GM12801 (cell line): ENCODE measurements around the gene LGALS1.

Experiments
- TF ChIP-seq, protein P1 (sequence below): IDR thresholded peaks from one replicate; pipeline ENCODE4 v1.5.1; 2011; ENCODE audit warnings: control low read depth; ENCODE audit not compliant: insufficient read length; ENCODE audit errors: extremely low read depth

Gene LGALS1

GRCh38 chr22:37659897-37660708 is 15.3 kb upstream of the LGALS1 start:
- TF ChIP-seq, protein P1, sequence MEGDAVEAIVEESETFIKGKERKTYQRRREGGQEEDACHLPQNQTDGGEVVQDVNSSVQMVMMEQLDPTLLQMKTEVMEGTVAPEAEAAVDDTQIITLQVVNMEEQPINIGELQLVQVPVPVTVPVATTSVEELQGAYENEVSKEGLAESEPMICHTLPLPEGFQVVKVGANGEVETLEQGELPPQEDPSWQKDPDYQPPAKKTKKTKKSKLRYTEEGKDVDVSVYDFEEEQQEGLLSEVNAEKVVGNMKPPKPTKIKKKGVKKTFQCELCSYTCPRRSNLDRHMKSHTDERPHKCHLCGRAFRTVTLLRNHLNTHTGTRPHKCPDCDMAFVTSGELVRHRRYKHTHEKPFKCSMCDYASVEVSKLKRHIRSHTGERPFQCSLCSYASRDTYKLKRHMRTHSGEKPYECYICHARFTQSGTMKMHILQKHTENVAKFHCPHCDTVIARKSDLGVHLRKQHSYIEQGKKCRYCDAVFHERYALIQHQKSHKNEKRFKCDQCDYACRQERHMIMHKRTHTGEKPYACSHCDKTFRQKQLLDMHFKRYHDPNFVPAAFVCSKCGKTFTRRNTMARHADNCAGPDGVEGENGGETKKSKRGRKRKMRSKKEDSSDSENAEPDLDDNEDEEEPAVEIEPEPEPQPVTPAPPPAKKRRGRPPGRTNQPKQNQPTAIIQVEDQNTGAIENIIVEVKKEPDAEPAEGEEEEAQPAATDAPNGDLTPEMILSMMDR: no peak

- TF ChIP-seq, protein P1: no peak
Observed at GRCh38 chr22:37660709-37661045, 14.8 kb upstream of the LGALS1 start.

DNA sequence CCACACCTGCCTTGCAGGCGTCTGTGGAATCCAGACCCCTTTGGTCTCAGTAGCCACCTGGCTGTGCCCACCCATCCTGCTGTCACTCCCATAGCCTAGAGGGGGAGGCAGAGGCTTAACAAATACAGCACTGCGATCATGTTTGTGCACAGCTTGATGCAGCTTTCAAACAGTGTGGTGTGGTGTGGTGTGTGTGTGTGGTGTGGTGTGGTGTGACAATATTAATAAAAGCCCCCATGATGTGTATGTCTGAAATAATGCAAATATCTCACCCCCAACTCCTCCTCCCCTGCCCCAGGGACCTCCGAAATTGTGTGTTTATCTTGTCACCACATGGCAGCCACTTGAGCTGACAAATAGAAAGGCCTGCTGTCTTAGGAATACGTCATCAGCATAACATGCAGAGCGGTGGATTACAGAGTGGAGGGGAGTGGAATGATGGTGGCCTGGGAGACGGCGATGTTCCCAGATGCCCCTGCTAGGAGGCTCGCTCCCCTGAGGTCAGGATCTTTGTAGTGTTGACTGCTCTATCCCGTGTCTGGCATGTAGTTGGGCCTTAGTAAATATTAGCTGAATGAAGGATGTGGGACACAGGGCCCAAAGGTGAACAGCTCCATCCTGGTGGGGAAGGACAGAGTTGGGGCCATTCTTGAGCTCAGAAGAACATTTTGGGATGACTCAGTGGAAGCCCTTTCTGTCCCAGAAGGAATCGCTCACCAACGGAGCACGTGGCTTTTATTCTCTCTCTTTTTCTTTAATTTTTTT is 14.1 kb upstream of the LGALS1 start:
- TF ChIP-seq, protein P1: no peak

- TF ChIP-seq, protein P1: no peak
Observed at GRCh38 chr22:37662039-37662438, 13.4 kb upstream of the LGALS1 start.

DNA sequence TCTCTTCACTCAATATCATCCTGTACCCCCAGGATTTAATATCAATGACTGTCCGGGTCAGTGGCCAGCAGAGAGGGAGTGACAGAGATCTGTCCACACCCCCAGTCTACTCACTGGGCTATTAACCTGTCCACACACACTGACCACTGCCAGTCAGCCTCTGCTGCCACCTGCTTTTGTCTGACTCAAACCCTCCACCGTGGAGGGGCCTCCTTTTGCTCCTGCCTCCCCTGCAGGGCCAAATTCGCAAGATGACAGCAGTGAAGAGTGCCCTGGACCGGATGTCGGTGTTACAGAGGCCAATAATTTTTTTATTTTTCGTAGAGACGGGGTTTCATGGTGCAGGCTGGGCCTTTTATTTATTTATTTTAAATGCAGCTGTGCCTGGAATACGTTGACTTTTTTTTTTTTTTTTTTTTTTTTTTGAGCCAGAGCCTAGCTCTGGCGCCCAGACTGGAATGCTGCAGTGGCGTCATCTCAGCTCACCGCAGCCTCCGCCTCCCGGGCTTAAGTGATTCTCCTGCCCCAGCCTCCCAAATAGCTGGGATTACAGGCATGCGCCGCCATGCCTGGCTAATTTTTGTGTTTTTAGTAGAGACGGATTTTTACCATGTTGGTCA is 11.8 kb upstream of the LGALS1 start:
- TF ChIP-seq, protein P1: no peak

GRCh38 chr22:37664249-37665101 is 11.0 kb upstream of the LGALS1 start:
- TF ChIP-seq, protein P1: no peak
